H1 (cell line): ENCODE results near the gene CRCP. TPM values are rescaled to one million over a fixed set of nuclear protein-coding genes. Genes with fewer than 3 reads are reported as not detected.

ENCODE experiments used
- CTCF ChIA-PET: fragments of 300-600 bp; sonication (Branson Sonifier 250); formaldehyde crosslinking; loops from one replicate; lab custom pipeline; 2021; ENCODE audit not compliant: partially characterized antibody; lab: Charles Lee
- POLR2A ChIA-PET: fragments of 300-600 bp; sonication (Branson Sonifier 250); formaldehyde crosslinking; loops from one replicate; lab custom pipeline; 2021; ENCODE audit warnings: inconsistent platforms; ENCODE audit not compliant: partially characterized antibody; lab: Charles Lee
- DNase-seq, 2 experiments: peaks; one replicate each; pipeline versions ENCODE4 v3.0.0 to v3.0.0-alpha.2; 2010 to 2022; ENCODE audit warnings: low spot score in 2 of 2, low read depth in 1 of 2, mixed read lengths in 1 of 2
- FAIRE-seq: peaks from 2 replicates; lab custom pipeline; 2011; peaks lifted over from hg19 to GRCh38; lab: Jason Lieb, UNC
- H2AFZ ChIP-seq: 2 replicates; pipeline ENCODE4 v1.8.1; 2012; ENCODE audit warnings: low read length, inconsistent platforms
- H2AK5ac ChIP-seq: 2 replicates; pipeline ENCODE4 v1.6.1; 2013; ENCODE audit warnings: low read depth, low read length
- H2BK120ac ChIP-seq: replicated peaks from 2 replicates; pipeline ENCODE3; 2013; ENCODE audit warnings: low read depth, low read length, inconsistent platforms
- H2BK12ac ChIP-seq: 2 replicates; pipeline ENCODE4 v1.6.1; 2013; ENCODE audit warnings: low read depth, low read length
- H2BK15ac ChIP-seq: 2 replicates; pipeline ENCODE4 v1.6.1; 2013; ENCODE audit warnings: low read length
- H2BK20ac ChIP-seq: 2 replicates; pipeline ENCODE4 v1.6.1; 2013; ENCODE audit warnings: low read length
- H2BK5ac ChIP-seq: 2 replicates; pipeline ENCODE4 v1.6.1; 2013; ENCODE audit warnings: low read depth, low read length
- H3K14ac ChIP-seq: 2 replicates; pipeline ENCODE4 v1.6.1; 2013; ENCODE audit warnings: inconsistent platforms; ENCODE audit not compliant: insufficient read length
- H3K18ac ChIP-seq: 2 replicates; pipeline ENCODE4 v1.6.1; 2013; ENCODE audit warnings: low read length; ENCODE audit errors: extremely low read depth
- H3K23ac ChIP-seq: 2 replicates; pipeline ENCODE4 v1.6.1; 2013; ENCODE audit warnings: inconsistent platforms; ENCODE audit not compliant: insufficient read length
- H3K23me2 ChIP-seq: 2 replicates; pipeline ENCODE4 v1.6.1; 2013; ENCODE audit warnings: low read depth, low read length
- H3K27ac ChIP-seq: 2 replicates; pipeline ENCODE4 v1.6.1; 2011; ENCODE audit warnings: low read depth, low read length, inconsistent platforms
- H3K27me3 ChIP-seq, 4 experiments: replicated peaks in 1 of 4; 1 replicate in 1 of 4; 2 replicates in 3 of 4; pipeline versions ENCODE4 v1.6.1 to v1.8.1; 2011 to 2013; ENCODE audit warnings: low read length in 3 of 4, mild to moderate bottlenecking in 3 of 4, inconsistent platforms in 2 of 4, mixed read lengths in 2 of 4, moderate library complexity in 1 of 4; ENCODE audit not compliant: control insufficient read depth in 3 of 4, insufficient read depth in 3 of 4; ENCODE audit errors: extremely low read depth in 1 of 4
- H3K36me3 ChIP-seq, 4 experiments: 2 replicates each; pipeline versions ENCODE4 v1.6.1 to v1.8.1; 2011 to 2013; ENCODE audit warnings: mild to moderate bottlenecking in 4 of 4, low read length in 3 of 4, moderate library complexity in 2 of 4, control low read depth in 1 of 4, inconsistent platforms in 1 of 4; ENCODE audit not compliant: insufficient read depth in 4 of 4, control insufficient read depth in 2 of 4
- H3K4ac ChIP-seq: replicated peaks from 2 replicates; pipeline ENCODE3; 2013; ENCODE audit warnings: low read length, low read depth, mixed read lengths, inconsistent platforms; ENCODE audit not compliant: insufficient read length
- H3K4me1 ChIP-seq, 4 experiments: replicated peaks in 1 of 4; 1 replicate in 1 of 4; 2 replicates in 3 of 4; pipeline versions ENCODE4 v1.6.1 to v1.8.1; 2011 to 2013; ENCODE audit warnings: low read length in 3 of 4, inconsistent platforms in 2 of 4, mixed read lengths in 1 of 4; ENCODE audit not compliant: insufficient read depth in 4 of 4, control insufficient read depth in 3 of 4
- H3K4me2 ChIP-seq, 2 experiments: 2 replicates each; pipeline versions ENCODE4 v1.6.1 to v1.8.1; 2011 to 2013; ENCODE audit warnings: low read depth in 2 of 2, low read length in 2 of 2, control low read depth in 1 of 2, inconsistent platforms in 1 of 2, mild to moderate bottlenecking in 1 of 2; ENCODE audit not compliant: insufficient read depth in 1 of 2
- H3K4me3 ChIP-seq, 4 experiments: fragments of 200-600, 300-600 bp in 1 of 4; sonication (generic), shearing (Covaris generic), sonication (Bioruptor Twin) in 1 of 4; 2 replicates each; pipeline versions ENCODE4 v1.5.1 to v1.8.1; 2011 to 2016; ENCODE audit warnings: low read length in 4 of 4, low read depth in 3 of 4, control low read depth in 2 of 4, inconsistent platforms in 2 of 4, mild to moderate bottlenecking in 2 of 4, mixed read lengths in 1 of 4, moderate library complexity in 1 of 4; ENCODE audit not compliant: insufficient read depth in 2 of 4; ENCODE audit errors: extremely low read depth in 1 of 4
- H3K56ac ChIP-seq: replicated peaks from 2 replicates; pipeline ENCODE3; 2013; ENCODE audit warnings: low read depth, mild to moderate bottlenecking, mixed read lengths, low read length, inconsistent platforms; ENCODE audit not compliant: insufficient read length
- H3K79me1 ChIP-seq: 2 replicates; pipeline ENCODE4 v1.6.1; 2013; ENCODE audit warnings: low read depth, low read length, control low read depth
- H3K79me2 ChIP-seq, 2 experiments: 2 replicates each; pipeline versions ENCODE4 v1.6.1 to v1.8.1; 2012 to 2013; ENCODE audit warnings: low read length in 2 of 2, mild to moderate bottlenecking in 2 of 2, inconsistent platforms in 1 of 2; ENCODE audit not compliant: insufficient read depth in 2 of 2, control insufficient read depth in 1 of 2
- H3K9ac ChIP-seq, 4 experiments: replicated peaks in 1 of 4; 1 replicate in 1 of 4; 2 replicates in 3 of 4; pipeline versions ENCODE4 v1.6.1 to v1.8.1; 2011 to 2013; ENCODE audit warnings: low read depth in 3 of 4, low read length in 3 of 4, control low read depth in 2 of 4, mild to moderate bottlenecking in 2 of 4, moderate library complexity in 2 of 4, inconsistent platforms in 1 of 4; ENCODE audit errors: extremely low read depth in 1 of 4
- H3K9me3 ChIP-seq, 2 experiments: 2 replicates each; pipeline versions ENCODE4 v1.6.1 to v1.8.1; 2012 to 2013; ENCODE audit warnings: mild to moderate bottlenecking in 2 of 2, moderate library complexity in 2 of 2, control low read depth in 1 of 2, inconsistent platforms in 1 of 2, low read depth in 1 of 2, low read length in 1 of 2, mixed read lengths in 1 of 2; ENCODE audit not compliant: insufficient read depth in 2 of 2
- H4K20me1 ChIP-seq, 2 experiments: replicated peaks in 1 of 2; 2 replicates each; pipeline versions ENCODE3 to v1.8.1; 2011 to 2013; ENCODE audit warnings: inconsistent platforms in 2 of 2, low read length in 2 of 2, mild to moderate bottlenecking in 1 of 2; ENCODE audit not compliant: insufficient read depth in 2 of 2, control insufficient read depth in 1 of 2
- H4K5ac ChIP-seq: 2 replicates; pipeline ENCODE4 v1.6.1; 2013; ENCODE audit warnings: low read length, low read depth, mixed read lengths, inconsistent platforms; ENCODE audit not compliant: insufficient read length
- H4K8ac ChIP-seq: 2 replicates; pipeline ENCODE4 v1.8.0; 2013; ENCODE audit warnings: mild to moderate bottlenecking, moderate library complexity, low read length, inconsistent platforms; ENCODE audit not compliant: insufficient read depth; ENCODE audit errors: extremely low read depth
- H4K91ac ChIP-seq: replicated peaks from 2 replicates; pipeline ENCODE3; 2013; ENCODE audit warnings: low read length, mixed read lengths, inconsistent platforms; ENCODE audit not compliant: insufficient read length
- BRCA1 ChIP-seq: IDR thresholded peaks from 2 replicates; pipeline ENCODE4 v1.6.1; 2012; ENCODE audit warnings: low read depth, low read length, improper control_type of control experiment
- CHD1 ChIP-seq: IDR thresholded peaks from 2 replicates; pipeline ENCODE4 v1.6.1; 2012; ENCODE audit warnings: low read depth, low read length, improper control_type of control experiment
- NANOG ChIP-seq: IDR thresholded peaks from 2 replicates; pipeline ENCODE4 v1.6.1; 2011; ENCODE audit warnings: low read length, low read depth, mild to moderate bottlenecking, inconsistent platforms; ENCODE audit not compliant: insufficient read depth, poor library complexity, severe bottlenecking
- NRF1 ChIP-seq: IDR thresholded peaks from 2 replicates; pipeline ENCODE4 v1.6.1; 2011; ENCODE audit warnings: mild to moderate bottlenecking, low read depth, low read length, improper control_type of control experiment
- PHF8 ChIP-seq: fragments of 200-600 bp; sonication (generic); conservative IDR thresholded peaks from 2 replicates; pipeline ENCODE4 v1.7.1; 2012; ENCODE audit warnings: low read depth, mild to moderate bottlenecking, inconsistent platforms, low read length, moderate library complexity
- POLR2AphosphoS5 ChIP-seq: IDR thresholded peaks from 2 replicates; pipeline ENCODE4 v1.6.1; 2011; ENCODE audit warnings: low read depth, low read length
- SIRT6 ChIP-seq: IDR thresholded peaks from one replicate; pipeline ENCODE4 v1.7.1; 2012; ENCODE audit warnings: low read length, inconsistent platforms
- SP1 ChIP-seq: IDR thresholded peaks from 2 replicates; pipeline ENCODE4 v1.6.1; 2011; ENCODE audit warnings: low read depth, low read length
- SUZ12 ChIP-seq: fragments of 200-600 bp; sonication (generic); IDR thresholded peaks from 2 replicates; pipeline ENCODE4 v1.6.1; 2012; ENCODE audit warnings: mild to moderate bottlenecking, inconsistent platforms, low read length, moderate library complexity, mixed read lengths
- WGBS, 2 experiments: shearing (Covaris generic) in 1 of 2; methylation state at CpG; one replicate each; pipeline versions ENCODE4 v1.1.6 to v1.1.7; 2013 to 2015; ENCODE audit warnings: low lambda C conversion rate in 2 of 2, mixed read lengths in 2 of 2, inconsistent platforms in 1 of 2, low coverage in 1 of 2, missing lambda C conversion rate in 1 of 2; ENCODE audit not compliant: insufficient replicate concordance in 2 of 2, insufficient coverage in 1 of 2, insufficient read length in 1 of 2; ENCODE audit errors: extremely low coverage in 1 of 2, missing lambda C conversion rate in 1 of 2; 5-methylcytosine and 5-hydroxymethylcytosine counted together
- polyA plus RNA-seq, 7 experiments: library from polyadenylated mRNA; depleted of rRNA in 3 of 7; stranded (reverse) in 5 of 7; unstranded in 2 of 7; fragments of >200 nt in 5 of 7; fragments of 200-250 nt in 2 of 7; gene quantifications; 1 replicate in 5 of 7; 2 replicates in 1 of 7; 4 replicates in 1 of 7; pipeline versions ENCODE4 v1.2.1 to v1.2.3, GENCODE V29; 2011 to 2013; ENCODE audit warnings: missing spikeins in 2 of 7, mixed read lengths in 2 of 7
- total RNA-seq: library from RNA; stranded (reverse); fragmentation: NEBNext Ultra II Directional; extraction: Animal tissue kit (Norgen Biotek cat#: 25700); gene quantifications from 2 replicates; pipeline ENCODE4 v1.2.1, GENCODE V29; 2021
- TF ChIP-seq, protein P1 (sequence below), 3 experiments: IDR thresholded peaks; 1 replicate in 2 of 3; 2 replicates in 1 of 3; pipeline versions ENCODE4 v1.5.1 to v1.6.1; 2011; ENCODE audit warnings: low read length in 3 of 3, mild to moderate bottlenecking in 3 of 3, inconsistent platforms in 2 of 3, low read depth in 1 of 3, moderate library complexity in 1 of 3; ENCODE audit not compliant: insufficient read depth in 1 of 3; ENCODE audit errors: control extremely low read depth in 1 of 3

Gene CRCP
- total and polyA plus RNA-seq, 2 of the 8 experiments (the other 6 are each of a cell fraction or from before 2014, with no cell fraction given): 15.0 to 29.3 TPM

DNA sequence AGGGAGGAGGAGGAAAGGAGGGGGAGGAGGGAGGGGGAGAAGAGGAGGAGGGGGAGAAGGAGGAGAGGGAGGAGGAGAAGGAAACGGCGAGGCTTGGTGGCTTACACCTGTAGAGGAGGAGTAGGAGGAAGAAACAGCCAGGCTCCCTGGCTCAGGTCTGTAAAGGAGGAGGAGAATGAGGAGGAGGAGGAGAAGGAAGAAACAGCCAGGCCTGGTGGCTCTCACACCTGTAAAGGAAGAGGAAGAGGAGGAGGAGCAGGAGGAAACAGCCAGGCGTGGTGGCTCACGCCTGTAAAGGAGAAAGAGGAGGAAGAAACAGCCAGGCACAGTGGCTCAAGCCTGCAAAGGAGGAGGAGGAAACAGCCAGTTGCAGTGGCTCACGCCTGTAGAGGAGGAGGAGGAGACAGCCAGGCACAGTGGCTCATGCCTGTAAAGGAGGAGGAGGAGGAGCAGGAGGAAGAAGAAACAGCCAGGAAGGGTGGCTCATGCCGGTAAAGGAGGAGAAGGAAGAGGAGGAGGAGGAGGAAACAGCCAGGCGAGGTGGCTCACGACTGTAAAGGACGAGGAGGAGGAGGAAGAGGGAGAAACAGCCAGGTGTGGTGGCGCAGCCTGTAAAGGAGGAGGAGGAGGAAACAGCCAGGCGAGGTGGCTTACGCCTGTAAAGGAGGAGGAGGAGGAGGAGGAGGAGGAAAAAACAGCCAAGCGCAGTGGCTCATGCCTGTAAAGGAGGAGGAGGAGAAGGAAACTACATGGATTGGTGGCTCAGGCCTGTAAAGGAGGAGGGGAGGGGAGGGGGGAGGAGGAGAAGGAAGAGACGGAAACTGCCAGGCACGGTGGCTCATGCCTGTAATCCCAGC, 14.9 kb upstream of the CRCP start:
- FAIRE-seq (no peak), DNase-seq (peak; percentile 51 to 66)
- Histone ChIP-seq H3K56ac (no peak overlapping the region), H2AK5ac (peak overlapping the region; percentile 60; the same call in 1 of the 2 replicates), H3K27ac (no peak overlapping the region), H3K14ac (no peak overlapping the region), H2BK15ac (peak overlapping the region; percentile 100), H4K8ac (no peak overlapping the region; the same call in 1 of the 2 replicates), H3K36me3 (no peaks in the 10 kb centered on the region), H3K79me2 (no peaks in the 10 kb centered on the region), H3K27me3 (no peaks in the 10 kb centered on the region), H4K5ac (peak overlapping the region; percentile 8), H3K9ac (no peak overlapping the region), H2BK5ac (peak overlapping the region; percentile 96), H2BK120ac (no peak overlapping the region), H3K4me1 (peaks cover 0 to 3% (median 0%) of the 10 kb centered on the region in 4 experiments; a peak in 1 of 7 replicates), H3K18ac (peak overlapping the region; percentile 83), H2AFZ (peak overlapping the region; percentile 5; the same call in 1 of the 2 replicates), H4K20me1 (no peaks in the 10 kb centered on the region), H4K91ac (peak overlapping the region; percentile 95), H3K9me3 (no peaks in the 10 kb centered on the region), H3K4me3 (peak overlapping the region in 2 of 4 experiments; percentile 6 to 33; a peak in 3 of 8 replicates), H3K23me2 (peaks cover 8% of the 10 kb centered on the region), H2BK12ac (peak overlapping the region; percentile 98), H3K23ac (no peak overlapping the region), H3K79me1 (no peaks in the 10 kb centered on the region), H3K4me2 (peak overlapping the region; percentile 54 to 68), H3K4ac (no peak overlapping the region), H2BK20ac (peak overlapping the region; percentile 99)
- ChIA-PET POLR2A (no interaction called here), CTCF (no interaction called here)
- 15% methylated on average over 11 of the region's 15 CpGs; no CpG with 5 or more reads in 1 of the 2 experiments for WGBS, 2 experiments
- no peak for TF ChIP-seq SUZ12
- TF ChIP-seq POLR2AphosphoS5: 0 out of 2 replicates have a peak, but pooled peaks have one; percentile 22
- TF ChIP-seq, protein P1, sequence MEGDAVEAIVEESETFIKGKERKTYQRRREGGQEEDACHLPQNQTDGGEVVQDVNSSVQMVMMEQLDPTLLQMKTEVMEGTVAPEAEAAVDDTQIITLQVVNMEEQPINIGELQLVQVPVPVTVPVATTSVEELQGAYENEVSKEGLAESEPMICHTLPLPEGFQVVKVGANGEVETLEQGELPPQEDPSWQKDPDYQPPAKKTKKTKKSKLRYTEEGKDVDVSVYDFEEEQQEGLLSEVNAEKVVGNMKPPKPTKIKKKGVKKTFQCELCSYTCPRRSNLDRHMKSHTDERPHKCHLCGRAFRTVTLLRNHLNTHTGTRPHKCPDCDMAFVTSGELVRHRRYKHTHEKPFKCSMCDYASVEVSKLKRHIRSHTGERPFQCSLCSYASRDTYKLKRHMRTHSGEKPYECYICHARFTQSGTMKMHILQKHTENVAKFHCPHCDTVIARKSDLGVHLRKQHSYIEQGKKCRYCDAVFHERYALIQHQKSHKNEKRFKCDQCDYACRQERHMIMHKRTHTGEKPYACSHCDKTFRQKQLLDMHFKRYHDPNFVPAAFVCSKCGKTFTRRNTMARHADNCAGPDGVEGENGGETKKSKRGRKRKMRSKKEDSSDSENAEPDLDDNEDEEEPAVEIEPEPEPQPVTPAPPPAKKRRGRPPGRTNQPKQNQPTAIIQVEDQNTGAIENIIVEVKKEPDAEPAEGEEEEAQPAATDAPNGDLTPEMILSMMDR (IDR thresholded peaks at IDR 0.05; ENCODE audit: control extremely low read depth in 1 of 3, insufficient read depth in 1 of 3, low read depth in 1 of 3, low read length in 3 of 3): no peak
- no peak for TF ChIP-seq NRF1
- no peak for TF ChIP-seq SP1
- no peak for TF ChIP-seq PHF8
- TF ChIP-seq CHD1: no peak
- no peak for TF ChIP-seq NANOG
- no peak for TF ChIP-seq SIRT6
- no peak for TF ChIP-seq BRCA1
